ENCODE data around the gene SART1.

- no peak for TF ChIP-seq EP300 (IDR thresholded peaks at IDR 0.05)
- TF ChIP-seq, protein P1, sequence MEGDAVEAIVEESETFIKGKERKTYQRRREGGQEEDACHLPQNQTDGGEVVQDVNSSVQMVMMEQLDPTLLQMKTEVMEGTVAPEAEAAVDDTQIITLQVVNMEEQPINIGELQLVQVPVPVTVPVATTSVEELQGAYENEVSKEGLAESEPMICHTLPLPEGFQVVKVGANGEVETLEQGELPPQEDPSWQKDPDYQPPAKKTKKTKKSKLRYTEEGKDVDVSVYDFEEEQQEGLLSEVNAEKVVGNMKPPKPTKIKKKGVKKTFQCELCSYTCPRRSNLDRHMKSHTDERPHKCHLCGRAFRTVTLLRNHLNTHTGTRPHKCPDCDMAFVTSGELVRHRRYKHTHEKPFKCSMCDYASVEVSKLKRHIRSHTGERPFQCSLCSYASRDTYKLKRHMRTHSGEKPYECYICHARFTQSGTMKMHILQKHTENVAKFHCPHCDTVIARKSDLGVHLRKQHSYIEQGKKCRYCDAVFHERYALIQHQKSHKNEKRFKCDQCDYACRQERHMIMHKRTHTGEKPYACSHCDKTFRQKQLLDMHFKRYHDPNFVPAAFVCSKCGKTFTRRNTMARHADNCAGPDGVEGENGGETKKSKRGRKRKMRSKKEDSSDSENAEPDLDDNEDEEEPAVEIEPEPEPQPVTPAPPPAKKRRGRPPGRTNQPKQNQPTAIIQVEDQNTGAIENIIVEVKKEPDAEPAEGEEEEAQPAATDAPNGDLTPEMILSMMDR (IDR thresholded peaks at IDR 0.05): no peak
- TF ChIP-seq POLR2AphosphoS5 (IDR thresholded peaks at IDR 0.05): no peak
- no peak for TF ChIP-seq POLR2A (IDR thresholded peaks at IDR 0.05)
Measured at GRCh38 chr11:65978391-65979238, 17.1 kb downstream of the SART1 start.

Measured in sigmoid colon (tissue), 4 donors.